Uterus (tissue), 2 donors: ENCODE results near the gene PSORS1C1.

Experiments used
- POLR2A ChIP-seq, 2 donors: fragments of 450-650 bp; IDR thresholded peaks; one replicate each; pipeline ENCODE4 v1.6.1; 2016; ENCODE audit warnings: antibody characterized with exemption in 2 of 2, mild to moderate bottlenecking in 1 of 2, moderate library complexity in 1 of 2
- TF ChIP-seq, protein P1 (sequence below), 4 experiments: fragments of 200-600 bp in 2 of 4; fragments of 450-650 bp in 2 of 4; sonication (generic) in 2 of 4; IDR thresholded peaks; one replicate each; pipeline ENCODE4 v1.5.1; 2016 to 2019; ENCODE audit warnings: antibody characterized with exemption in 4 of 4, mild to moderate bottlenecking in 2 of 4, moderate library complexity in 1 of 4

DNA sequence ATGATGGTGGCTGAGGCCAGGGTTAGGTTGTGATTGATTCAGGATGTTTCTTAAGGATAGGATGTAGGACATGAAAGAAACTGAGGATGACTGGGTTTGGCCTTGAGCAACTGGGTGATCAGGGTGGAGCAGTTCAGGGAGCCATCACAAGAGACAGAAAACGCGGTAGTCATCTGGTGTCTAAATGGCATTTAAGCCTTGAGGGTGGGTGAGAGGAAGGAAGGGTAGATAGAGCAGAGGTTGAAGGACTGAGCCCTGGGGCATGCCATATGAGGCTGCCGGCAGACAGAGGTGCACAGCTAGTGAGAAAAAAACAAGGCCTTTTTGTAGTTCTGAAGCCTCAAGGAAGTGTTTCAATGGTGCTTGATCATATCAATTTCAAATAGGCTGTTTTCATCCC, 54.0 kb downstream of the PSORS1C1 start:
- TF ChIP-seq, protein P1, sequence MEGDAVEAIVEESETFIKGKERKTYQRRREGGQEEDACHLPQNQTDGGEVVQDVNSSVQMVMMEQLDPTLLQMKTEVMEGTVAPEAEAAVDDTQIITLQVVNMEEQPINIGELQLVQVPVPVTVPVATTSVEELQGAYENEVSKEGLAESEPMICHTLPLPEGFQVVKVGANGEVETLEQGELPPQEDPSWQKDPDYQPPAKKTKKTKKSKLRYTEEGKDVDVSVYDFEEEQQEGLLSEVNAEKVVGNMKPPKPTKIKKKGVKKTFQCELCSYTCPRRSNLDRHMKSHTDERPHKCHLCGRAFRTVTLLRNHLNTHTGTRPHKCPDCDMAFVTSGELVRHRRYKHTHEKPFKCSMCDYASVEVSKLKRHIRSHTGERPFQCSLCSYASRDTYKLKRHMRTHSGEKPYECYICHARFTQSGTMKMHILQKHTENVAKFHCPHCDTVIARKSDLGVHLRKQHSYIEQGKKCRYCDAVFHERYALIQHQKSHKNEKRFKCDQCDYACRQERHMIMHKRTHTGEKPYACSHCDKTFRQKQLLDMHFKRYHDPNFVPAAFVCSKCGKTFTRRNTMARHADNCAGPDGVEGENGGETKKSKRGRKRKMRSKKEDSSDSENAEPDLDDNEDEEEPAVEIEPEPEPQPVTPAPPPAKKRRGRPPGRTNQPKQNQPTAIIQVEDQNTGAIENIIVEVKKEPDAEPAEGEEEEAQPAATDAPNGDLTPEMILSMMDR (IDR thresholded peaks at IDR 0.05), result no peak
- TF ChIP-seq POLR2A (IDR thresholded peaks at IDR 0.05), result no peak
